GM19463 (cell line): ENCODE results near the gene MAPT.
"Not testable (repeated sequence)": the region's sequence is repeated elsewhere in the genome, so short reads cannot be mapped to it uniquely, and the experiment has no call there.

ENCODE experiments used
- ATAC-seq: cut with Tn5 transposase; IDR thresholded peaks from one replicate; pipeline ENCODE4 v1.9.1; 2021; ENCODE audit warnings: mild to moderate bottlenecking, moderate library complexity; ENCODE audit not compliant: unreplicated experiment

MAPT gene

DNA sequence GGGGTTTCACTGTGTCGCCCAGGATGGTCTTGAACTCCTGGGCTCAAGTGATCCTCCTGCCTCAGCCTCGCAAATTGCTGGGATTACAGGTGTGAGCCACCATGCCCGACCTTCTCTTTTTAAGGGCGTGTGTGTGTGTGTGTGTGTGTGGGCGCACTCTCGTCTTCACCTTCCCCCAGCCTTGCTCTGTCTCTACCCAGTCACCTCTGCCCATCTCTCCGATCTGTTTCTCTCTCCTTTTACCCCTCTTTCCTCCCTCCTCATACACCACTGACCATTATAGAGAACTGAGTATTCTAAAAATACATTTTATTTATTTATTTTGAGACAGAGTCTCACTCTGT, 108.6 kb downstream of the MAPT start:
- no peak for ATAC-seq

DNA sequence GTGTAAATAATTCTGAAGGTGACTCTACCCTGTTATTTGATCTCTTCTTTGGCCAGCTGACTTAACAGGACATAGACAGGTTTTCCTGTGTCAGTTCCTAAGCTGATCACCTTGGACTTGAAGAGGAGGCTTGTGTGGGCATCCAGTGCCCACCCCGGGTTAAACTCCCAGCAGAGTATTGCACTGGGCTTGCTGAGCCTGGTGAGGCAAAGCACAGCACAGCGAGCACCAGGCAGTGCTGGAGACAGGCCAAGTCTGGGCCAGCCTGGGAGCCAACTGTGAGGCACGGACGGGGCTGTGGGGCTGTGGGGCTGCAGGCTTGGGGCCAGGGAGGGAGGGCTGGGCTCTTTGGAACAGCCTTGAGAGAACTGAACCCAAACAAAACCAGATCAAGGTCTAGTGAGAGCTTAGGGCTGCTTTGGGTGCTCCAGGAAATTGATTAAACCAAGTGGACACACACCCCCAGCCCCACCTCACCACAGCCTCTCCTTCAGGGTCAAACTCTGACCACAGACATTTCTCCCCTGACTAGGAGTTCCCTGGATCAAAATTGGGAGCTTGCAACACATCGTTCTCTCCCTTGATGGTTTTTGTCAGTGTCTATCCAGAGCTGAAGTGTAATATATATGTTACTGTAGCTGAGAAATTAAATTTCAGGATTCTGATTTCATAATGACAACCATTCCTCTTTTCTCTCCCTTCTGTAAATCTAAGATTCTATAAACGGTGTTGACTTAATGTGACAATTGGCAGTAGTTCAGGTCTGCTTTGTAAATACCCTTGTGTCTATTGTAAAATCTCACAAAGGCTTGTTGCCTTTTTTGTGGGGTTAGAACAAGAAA, 109.8 kb downstream of the MAPT start:
- ATAC-seq = no peak

DNA sequence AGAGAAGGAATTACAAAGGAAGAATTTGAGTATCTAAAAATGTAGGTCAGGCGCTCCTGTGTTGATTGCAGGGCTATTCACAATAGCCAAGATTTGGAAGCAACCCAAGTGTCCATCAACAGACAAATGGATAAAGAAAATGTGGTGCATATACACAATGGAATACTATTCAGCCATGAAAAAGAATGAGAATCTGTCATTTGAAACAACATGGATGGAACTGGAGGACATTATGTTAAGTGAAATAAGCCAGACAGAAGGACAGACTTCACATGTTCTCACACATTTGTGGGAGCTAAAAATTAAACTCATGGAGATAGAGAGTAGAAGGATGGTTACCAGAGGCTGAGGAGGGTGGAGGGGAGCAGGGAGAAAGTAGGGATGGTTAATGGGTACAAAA, 111.7 kb downstream of the MAPT start:
- not testable (repeated sequence) for ATAC-seq

DNA sequence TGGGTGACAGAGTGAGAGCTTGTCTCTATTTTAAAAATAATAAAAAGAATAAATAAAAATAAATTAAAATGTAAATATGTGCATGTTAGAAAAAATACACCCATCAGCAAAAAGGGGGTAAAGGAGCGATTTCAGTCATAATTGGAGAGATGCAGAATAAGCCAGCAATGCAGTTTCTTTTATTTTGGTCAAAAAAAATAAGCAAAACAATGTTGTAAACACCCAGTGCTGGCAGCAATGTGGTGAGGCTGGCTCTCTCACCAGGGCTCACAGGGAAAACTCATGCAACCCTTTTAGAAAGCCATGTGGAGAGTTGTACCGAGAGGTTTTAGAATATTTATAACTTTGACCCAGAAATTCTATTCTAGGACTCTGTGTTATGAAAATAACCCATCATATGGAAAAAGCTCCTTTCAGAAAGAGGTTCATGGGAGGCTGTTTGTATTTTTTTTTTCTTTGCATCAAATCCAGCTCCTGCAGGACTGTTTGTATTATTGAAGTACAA, 113.2 kb downstream of the MAPT start:
- ATAC-seq = no peak

DNA sequence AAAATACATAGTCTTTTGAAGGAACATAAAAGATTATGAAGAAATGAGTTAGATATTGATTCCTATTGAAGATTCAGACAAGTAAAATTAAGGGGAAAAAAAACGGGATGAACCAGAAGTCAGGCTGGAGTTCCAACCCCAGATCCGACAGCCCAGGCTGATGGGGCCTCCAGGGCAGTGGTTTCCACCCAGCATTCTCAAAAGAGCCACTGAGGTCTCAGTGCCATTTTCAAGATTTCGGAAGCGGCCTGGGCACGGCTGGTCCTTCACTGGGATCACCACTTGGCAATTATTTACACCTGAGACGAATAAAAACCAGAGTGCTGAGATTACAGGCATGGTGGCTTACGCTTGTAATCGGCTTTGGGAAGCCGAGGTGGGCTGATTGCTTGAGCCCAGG, 114.2 kb downstream of the MAPT start:
- ATAC-seq = no peak

DNA sequence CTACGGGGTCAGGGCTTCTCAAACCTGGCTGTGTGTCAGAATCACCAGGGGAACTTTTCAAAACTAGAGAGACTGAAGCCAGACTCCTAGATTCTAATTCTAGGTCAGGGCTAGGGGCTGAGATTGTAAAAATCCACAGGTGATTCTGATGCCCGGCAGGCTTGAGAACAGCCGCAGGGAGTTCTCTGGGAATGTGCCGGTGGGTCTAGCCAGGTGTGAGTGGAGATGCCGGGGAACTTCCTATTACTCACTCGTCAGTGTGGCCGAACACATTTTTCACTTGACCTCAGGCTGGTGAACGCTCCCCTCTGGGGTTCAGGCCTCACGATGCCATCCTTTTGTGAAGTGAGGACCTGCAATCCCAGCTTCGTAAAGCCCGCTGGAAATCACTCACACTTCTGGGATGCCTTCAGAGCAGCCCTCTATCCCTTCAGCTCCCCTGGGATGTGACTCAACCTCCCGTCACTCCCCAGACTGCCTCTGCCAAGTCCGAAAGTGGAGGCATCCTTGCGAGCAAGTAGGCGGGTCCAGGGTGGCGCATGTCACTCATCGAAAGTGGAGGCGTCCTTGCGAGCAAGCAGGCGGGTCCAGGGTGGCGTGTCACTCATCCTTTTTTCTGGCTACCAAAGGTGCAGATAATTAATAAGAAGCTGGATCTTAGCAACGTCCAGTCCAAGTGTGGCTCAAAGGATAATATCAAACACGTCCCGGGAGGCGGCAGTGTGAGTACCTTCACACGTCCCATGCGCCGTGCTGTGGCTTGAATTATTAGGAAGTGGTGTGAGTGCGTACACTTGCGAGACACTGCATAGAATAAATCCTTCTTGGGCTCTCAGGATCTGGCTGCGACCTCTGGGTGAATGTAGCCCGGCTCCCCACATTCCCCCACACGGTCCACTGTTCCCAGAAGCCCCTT, 115.6 kb downstream of the MAPT start:
- ATAC-seq = no peak

DNA sequence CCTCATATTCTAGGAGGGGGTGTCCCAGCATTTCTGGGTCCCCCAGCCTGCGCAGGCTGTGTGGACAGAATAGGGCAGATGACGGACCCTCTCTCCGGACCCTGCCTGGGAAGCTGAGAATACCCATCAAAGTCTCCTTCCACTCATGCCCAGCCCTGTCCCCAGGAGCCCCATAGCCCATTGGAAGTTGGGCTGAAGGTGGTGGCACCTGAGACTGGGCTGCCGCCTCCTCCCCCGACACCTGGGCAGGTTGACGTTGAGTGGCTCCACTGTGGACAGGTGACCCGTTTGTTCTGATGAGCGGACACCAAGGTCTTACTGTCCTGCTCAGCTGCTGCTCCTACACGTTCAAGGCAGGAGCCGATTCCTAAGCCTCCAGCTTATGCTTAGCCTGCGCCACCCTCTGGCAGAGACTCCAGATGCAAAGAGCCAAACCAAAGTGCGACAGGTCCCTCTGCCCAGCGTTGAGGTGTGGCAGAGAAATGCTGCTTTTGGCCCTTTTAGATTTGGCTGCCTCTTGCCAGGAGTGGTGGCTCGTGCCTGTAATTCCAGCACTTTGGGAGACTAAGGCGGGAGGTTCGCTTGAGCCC, 116.3 kb downstream of the MAPT start:
- no peak for ATAC-seq

DNA sequence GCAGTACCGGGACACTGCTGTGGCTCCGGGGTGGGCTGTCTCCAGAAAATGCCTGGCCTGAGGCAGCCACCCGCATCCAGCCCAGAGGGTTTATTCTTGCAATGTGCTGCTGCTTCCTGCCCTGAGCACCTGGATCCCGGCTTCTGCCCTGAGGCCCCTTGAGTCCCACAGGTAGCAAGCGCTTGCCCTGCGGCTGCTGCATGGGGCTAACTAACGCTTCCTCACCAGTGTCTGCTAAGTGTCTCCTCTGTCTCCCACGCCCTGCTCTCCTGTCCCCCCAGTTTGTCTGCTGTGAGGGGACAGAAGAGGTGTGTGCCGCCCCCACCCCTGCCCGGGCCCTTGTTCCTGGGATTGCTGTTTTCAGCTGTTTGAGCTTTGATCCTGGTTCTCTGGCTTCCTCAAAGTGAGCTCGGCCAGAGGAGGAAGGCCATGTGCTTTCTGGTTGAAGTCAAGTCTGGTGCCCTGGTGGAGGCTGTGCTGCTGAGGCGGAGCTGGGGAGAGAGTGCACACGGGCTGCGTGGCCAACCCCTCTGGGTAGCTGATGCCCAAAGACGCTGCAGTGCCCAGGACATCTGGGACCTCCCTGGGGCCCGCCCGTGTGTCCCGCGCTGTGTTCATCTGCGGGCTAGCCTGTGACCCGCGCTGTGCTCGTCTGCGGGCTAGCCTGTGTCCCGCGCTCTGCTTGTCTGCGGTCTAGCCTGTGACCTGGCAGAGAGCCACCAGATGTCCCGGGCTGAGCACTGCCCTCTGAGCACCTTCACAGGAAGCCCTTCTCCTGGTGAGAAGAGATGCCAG, 117.6 kb downstream of the MAPT start:
- no peak for ATAC-seq

DNA sequence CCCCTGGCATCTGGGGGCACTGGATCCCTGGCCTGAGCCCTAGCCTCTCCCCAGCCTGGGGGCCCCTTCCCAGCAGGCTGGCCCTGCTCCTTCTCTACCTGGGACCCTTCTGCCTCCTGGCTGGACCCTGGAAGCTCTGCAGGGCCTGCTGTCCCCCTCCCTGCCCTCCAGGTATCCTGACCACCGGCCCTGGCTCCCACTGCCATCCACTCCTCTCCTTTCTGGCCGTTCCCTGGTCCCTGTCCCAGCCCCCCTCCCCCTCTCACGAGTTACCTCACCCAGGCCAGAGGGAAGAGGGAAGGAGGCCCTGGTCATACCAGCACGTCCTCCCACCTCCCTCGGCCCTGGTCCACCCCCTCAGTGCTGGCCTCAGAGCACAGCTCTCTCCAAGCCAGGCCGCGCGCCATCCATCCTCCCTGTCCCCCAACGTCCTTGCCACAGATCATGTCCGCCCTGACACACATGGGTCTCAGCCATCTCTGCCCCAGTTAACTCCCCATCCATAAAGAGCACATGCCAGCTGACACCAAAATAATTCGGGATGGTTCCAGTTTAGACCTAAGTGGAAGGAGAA, 118.2 kb downstream of the MAPT start:
- no peak for ATAC-seq

DNA sequence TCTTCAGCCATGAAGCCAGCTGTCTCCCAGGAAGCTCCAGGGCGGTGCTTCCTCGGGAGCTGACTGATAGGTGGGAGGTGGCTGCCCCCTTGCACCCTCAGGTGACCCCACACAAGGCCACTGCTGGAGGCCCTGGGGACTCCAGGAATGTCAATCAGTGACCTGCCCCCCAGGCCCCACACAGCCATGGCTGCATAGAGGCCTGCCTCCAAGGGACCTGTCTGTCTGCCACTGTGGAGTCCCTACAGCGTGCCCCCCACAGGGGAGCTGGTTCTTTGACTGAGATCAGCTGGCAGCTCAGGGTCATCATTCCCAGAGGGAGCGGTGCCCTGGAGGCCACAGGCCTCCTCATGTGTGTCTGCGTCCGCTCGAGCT, 118.8 kb downstream of the MAPT start:
- no peak for ATAC-seq

DNA sequence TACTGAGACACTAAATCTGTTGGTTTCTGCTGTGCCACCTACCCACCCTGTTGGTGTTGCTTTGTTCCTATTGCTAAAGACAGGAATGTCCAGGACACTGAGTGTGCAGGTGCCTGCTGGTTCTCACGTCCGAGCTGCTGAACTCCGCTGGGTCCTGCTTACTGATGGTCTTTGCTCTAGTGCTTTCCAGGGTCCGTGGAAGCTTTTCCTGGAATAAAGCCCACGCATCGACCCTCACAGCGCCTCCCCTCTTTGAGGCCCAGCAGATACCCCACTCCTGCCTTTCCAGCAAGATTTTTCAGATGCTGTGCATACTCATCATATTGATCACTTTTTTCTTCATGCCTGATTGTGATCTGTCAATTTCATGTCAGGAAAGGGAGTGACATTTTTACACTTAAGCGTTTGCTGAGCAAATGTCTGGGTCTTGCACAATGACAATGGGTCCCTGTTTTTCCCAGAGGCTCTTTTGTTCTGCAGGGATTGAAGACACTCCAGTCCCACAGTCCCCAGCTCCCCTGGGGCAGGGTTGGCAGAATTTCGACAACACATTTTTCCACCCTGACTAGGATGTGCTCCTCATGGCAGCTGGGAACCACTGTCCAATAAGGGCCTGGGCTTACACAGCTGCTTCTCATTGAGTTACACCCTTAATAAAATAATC, 119.3 kb downstream of the MAPT start:
- ATAC-seq = no peak

DNA sequence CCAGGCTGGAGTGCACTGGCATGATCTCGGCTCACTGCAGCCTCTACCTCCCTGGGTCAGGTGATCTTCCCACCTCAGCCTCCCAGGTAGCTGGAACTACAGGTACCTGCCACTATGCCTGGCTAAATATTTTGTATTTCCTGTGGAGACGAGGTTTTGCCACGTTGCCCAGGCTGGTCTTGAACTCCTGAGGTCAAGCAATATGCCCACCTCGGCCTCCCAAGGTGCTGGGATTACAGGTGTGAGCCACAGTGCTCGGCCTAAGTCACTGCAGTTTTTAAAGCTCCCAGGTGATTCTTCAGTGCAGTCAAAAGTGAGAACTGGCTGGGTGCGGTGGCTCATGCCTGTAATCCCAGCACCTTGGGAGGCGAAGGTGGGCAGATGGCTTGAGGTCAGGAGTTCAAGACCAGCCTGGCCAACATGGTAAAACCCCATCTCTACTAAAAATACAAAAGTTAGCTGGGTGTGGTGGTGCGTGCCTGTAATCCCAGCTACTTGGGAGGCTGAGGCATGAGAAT, 125.1 kb downstream of the MAPT start:
- not testable (repeated sequence) for ATAC-seq

DNA sequence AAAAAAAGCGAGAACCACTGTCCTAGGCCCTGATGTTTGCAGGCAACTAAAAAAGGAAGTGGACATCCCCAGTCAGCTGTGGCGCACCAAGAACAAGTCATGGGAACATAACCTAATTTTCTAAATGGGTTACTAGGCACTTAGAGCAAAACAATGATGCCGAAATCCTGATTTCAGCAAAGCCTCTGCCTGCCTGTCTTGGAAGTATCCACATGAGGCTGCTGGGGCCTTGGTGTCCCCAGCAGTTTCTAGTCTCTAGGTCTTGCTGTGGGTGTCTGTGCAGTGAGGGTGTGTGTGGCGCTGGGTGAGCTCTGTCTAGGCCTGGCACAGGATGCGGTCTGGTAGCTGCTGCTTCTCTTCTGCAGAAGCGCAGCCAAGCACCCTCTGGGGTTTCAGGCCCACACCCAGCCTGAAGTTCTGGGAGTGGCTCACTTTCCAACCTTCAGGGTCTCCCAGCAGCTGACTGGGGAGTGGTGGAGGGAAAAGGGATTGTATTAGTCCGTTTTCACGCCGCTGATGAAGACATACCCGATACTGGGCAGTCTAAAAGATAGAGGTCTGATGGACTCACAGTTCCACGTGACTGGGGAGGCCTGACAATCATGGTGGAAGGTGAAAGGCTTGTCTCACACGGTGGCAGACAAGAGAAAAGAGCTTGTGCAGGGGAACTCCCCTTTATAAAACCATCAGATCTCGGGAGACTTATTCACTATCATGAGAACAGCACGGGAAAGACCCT, 125.8 kb downstream of the MAPT start:
- ATAC-seq = no peak

DNA sequence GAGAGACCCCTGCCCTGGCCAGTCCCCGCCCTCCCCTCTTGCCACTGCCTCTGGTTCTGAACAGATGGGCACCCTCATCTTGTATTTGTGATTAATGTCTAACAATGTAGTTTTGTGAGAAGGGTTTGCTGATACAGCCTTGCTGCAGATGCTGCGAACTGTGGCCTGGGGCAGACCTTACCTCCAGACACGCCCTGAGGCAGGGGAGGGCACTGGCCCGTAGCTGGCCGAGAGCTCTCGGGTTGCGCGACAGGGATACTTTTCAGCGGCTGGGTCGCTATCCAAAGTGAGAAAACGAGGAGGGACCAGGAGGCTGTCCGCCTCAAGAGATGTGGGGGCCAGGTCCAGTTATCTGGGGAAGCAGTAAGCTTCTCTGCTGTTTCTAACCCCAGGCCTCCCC, 126.6 kb downstream of the MAPT start:
- no peak for ATAC-seq

DNA sequence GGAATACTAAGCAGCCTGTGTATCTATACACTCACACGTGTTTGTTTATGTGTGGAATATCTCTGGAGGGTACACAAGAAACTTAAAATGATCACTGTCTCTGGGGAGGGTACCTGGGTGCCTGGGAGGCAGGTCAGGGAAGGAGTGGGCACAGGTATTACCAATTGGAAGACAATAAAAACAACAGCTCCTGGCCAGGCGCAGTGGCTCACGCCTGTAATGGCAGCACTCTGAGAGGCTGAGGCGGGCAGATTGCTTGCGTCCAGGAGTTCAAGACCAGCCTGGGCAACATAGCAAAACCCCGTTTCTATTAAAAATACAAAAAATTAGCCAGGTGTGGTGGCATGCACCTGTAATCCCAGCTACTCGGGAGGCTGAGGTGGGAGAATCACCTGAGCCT, 129.0 kb downstream of the MAPT start:
- ATAC-seq = not testable (repeated sequence)

DNA sequence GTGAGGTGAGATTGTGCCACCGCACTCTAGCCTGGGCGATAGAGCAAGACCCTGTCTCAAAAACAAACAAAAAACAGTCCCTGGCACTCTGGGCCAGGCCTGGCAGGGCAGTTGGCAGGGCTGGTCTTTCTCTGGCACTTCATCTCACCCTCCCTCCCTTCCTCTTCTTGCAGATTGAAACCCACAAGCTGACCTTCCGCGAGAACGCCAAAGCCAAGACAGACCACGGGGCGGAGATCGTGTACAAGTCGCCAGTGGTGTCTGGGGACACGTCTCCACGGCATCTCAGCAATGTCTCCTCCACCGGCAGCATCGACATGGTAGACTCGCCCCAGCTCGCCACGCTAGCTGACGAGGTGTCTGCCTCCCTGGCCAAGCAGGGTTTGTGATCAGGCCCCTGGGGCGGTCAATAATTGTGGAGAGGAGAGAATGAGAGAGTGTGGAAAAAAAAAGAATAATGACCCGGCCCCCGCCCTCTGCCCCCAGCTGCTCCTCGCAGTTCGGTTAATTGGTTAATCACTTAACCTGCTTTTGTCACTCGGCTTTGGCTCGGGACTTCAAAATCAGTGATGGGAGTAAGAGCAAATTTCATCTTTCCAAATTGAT, 129.5 kb downstream of the MAPT start:
- ATAC-seq = no peak

DNA sequence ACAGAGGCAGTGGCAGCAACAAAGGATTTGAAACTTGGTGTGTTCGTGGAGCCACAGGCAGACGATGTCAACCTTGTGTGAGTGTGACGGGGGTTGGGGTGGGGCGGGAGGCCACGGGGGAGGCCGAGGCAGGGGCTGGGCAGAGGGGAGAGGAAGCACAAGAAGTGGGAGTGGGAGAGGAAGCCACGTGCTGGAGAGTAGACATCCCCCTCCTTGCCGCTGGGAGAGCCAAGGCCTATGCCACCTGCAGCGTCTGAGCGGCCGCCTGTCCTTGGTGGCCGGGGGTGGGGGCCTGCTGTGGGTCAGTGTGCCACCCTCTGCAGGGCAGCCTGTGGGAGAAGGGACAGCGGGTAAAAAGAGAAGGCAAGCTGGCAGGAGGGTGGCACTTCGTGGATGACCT, 130.2 kb downstream of the MAPT start:
- no peak for ATAC-seq

DNA sequence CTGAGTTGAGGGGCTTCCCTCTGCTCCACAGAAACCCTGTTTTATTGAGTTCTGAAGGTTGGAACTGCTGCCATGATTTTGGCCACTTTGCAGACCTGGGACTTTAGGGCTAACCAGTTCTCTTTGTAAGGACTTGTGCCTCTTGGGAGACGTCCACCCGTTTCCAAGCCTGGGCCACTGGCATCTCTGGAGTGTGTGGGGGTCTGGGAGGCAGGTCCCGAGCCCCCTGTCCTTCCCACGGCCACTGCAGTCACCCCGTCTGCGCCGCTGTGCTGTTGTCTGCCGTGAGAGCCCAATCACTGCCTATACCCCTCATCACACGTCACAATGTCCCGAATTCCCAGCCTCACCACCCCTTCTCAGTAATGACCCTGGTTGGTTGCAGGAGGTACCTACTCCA, 130.7 kb downstream of the MAPT start:
- ATAC-seq = no peak
